ENCODE results near the gene GABRR1.
A peak's percentile ranks its signal among the peaks of the same experiment; 100 is the strongest.

Gene GABRR1

GRCh38 chr6:89214197-89214596 lies 3.0 kb downstream of the GABRR1 start:
- no peak for DNase-seq

GRCh38 chr6:89212472-89212871 lies 4.7 kb downstream of the GABRR1 start:
- DNase-seq: no peak

GRCh38 chr6:89209457-89209856 lies 7.7 kb downstream of the GABRR1 start:
- no peak for DNase-seq

GRCh38 chr6:89208551-89208950 lies 8.6 kb downstream of the GABRR1 start:
- no peak for DNase-seq

GRCh38 chr6:89205819-89206218 lies 11.3 kb downstream of the GABRR1 start:
- DNase-seq: no peak

- peak; percentile 56 for DNase-seq
These were observed 13.1 kb downstream of the GABRR1 start for GRCh38 chr6:89204096-89204495.

- DNase-seq: peak; percentile 54
These were observed 16.4 kb downstream of the GABRR1 start for GRCh38 chr6:89200706-89201215.

GRCh38 chr6:89199579-89199978 lies 17.6 kb downstream of the GABRR1 start:
- no peak for DNase-seq

GRCh38 chr6:89198235-89198634 lies 18.9 kb downstream of the GABRR1 start:
- no peak for DNase-seq

GRCh38 chr6:89197141-89197540 lies 20.0 kb downstream of the GABRR1 start:
- DNase-seq: no peak

GRCh38 chr6:89194559-89194958 lies 22.6 kb downstream of the GABRR1 start:
- DNase-seq: no peak

- no peak for DNase-seq
These were observed 26.4 kb downstream of the GABRR1 start for GRCh38 chr6:89190741-89191140.

- no peak for DNase-seq
These were observed 29.7 kb downstream of the GABRR1 start for GRCh38 chr6:89187504-89187903.

GRCh38 chr6:89186762-89187161 lies 30.4 kb downstream of the GABRR1 start:
- DNase-seq: no peak

- DNase-seq: no peak
These were observed 32.8 kb downstream of the GABRR1 start for GRCh38 chr6:89184344-89184743.

- DNase-seq: no peak
These were observed 33.9 kb downstream of the GABRR1 start for GRCh38 chr6:89183294-89183693.

GRCh38 chr6:89180971-89181370 lies 36.2 kb downstream of the GABRR1 start:
- DNase-seq: no peak

GRCh38 chr6:89180112-89180511 lies 37.0 kb downstream of the GABRR1 start:
- no peak for DNase-seq

GRCh38 chr6:89173634-89174033 lies 43.5 kb downstream of the GABRR1 start:
- no peak for DNase-seq

- DNase-seq: no peak
These were observed 45.0 kb downstream of the GABRR1 start for GRCh38 chr6:89172131-89172530.

- peak; percentile 60 for DNase-seq
These were observed 55.1 kb downstream of the GABRR1 start for GRCh38 chr6:89162047-89162371.

- peak; percentile 19 for DNase-seq
These were observed 55.7 kb downstream of the GABRR1 start for GRCh38 chr6:89161326-89162046.

- DNase-seq: no peak
These were observed 56.6 kb downstream of the GABRR1 start for GRCh38 chr6:89160331-89161092.

GRCh38 chr6:89154131-89154530 lies 63.0 kb downstream of the GABRR1 start:
- no peak for DNase-seq

Data from right hindlimb (tissue), 1 donor.